Measurements from ENCODE around the gene LARP1. TPM values are rescaled to one million over a fixed set of nuclear protein-coding genes. Genes with fewer than 3 reads are reported as not detected.

LARP1 gene
- total and polyA plus RNA-seq, 9 of the 15 experiments (the other 6 are each of a cell fraction or from before 2014, with no cell fraction given), result 22.6 to 300 (median 92.0) TPM

GRCh38 chr5:154857530-154858296, 102.5 kb downstream of the LARP1 start (continued):
- TF ChIP-seq ARID1B (IDR thresholded peaks at IDR 0.05), result no peak
- TF ChIP-seq MAFK (IDR thresholded peaks at IDR 0.05; ENCODE audit: low read length), result no peak
- TF ChIP-seq NEUROD1 (IDR thresholded peaks at IDR 0.05; ENCODE audit: borderline replicate concordance, low read depth, low read length, partially characterized antibody), result no peak
- TF ChIP-seq RREB1 (CRISPR knock-in tag; IDR thresholded peaks at IDR 0.05), result 0 out of 2 replicates have a peak, but pooled peaks have one; percentile 10
- TF ChIP-seq RBM17 (IDR thresholded peaks at IDR 0.05; ENCODE audit: borderline replicate concordance, low read depth, low read length), result no peak
- TF ChIP-seq SMARCE1 (IDR thresholded peaks at IDR 0.05), result no peak
- TF ChIP-seq ZNF124 (CRISPR knock-in tag; IDR thresholded peaks at IDR 0.05), result no peak; the same call in 1 of the 2 replicates
- no peak for TF ChIP-seq KAT8 (IDR thresholded peaks at IDR 0.05; ENCODE audit: low read depth)
- TF ChIP-seq CBX5 (IDR thresholded peaks at IDR 0.05; ENCODE audit: borderline replicate concordance, low read depth), result no peak
- no peak for TF ChIP-seq TSC22D4 (tag; IDR thresholded peaks at IDR 0.05)
- TF ChIP-seq ZNF398 (CRISPR knock-in tag; IDR thresholded peaks at IDR 0.05), result no peak
- TF ChIP-seq HMBOX1 (IDR thresholded peaks at IDR 0.05), result no peak
- no peak for TF ChIP-seq ETV5 (CRISPR knock-in tag; IDR thresholded peaks at IDR 0.05; ENCODE audit: low read depth)
- no peak for TF ChIP-seq ZNF384 (IDR thresholded peaks at IDR 0.05; ENCODE audit: low read depth, low read length)
- peak; percentile 54 for TF ChIP-seq POLR2B (IDR thresholded peaks at IDR 0.05; ENCODE audit: low read depth, partially characterized antibody)
- TF ChIP-seq ZBTB17 (CRISPR knock-in tag; IDR thresholded peaks at IDR 0.05), result peak; percentile 44; the same call in 1 of the 2 replicates
- no peak for TF ChIP-seq BRCA1 (IDR thresholded peaks at IDR 0.05)
- TF ChIP-seq BRCA1 (CRISPR knock-in tag; IDR thresholded peaks at IDR 0.05), result no peak
- peak; percentile 8; the same call in 1 of the 2 replicates for TF ChIP-seq GTF2E2 (tag; IDR thresholded peaks at IDR 0.05)
- TF ChIP-seq ELF1 (tag; IDR thresholded peaks at IDR 0.05), result peak; percentile 61
- TF ChIP-seq SNAPC5 (CRISPR knock-in tag; IDR thresholded peaks at IDR 0.05), result no peak
- TF ChIP-seq MIER1 (IDR thresholded peaks at IDR 0.05; ENCODE audit: low read depth), result no peak
